NAMALWA (cell line): ENCODE data around the gene M6PR.
"Not testable (repeated sequence)": the region's sequence is repeated elsewhere in the genome, so short reads cannot be mapped to it uniquely, and the experiment has no call there.

Experiments
- DNase-seq: peaks from one replicate; pipeline ENCODE4 v3.0.0-alpha.2; 2015; ENCODE audit warnings: low spot score

M6PR gene

DNA sequence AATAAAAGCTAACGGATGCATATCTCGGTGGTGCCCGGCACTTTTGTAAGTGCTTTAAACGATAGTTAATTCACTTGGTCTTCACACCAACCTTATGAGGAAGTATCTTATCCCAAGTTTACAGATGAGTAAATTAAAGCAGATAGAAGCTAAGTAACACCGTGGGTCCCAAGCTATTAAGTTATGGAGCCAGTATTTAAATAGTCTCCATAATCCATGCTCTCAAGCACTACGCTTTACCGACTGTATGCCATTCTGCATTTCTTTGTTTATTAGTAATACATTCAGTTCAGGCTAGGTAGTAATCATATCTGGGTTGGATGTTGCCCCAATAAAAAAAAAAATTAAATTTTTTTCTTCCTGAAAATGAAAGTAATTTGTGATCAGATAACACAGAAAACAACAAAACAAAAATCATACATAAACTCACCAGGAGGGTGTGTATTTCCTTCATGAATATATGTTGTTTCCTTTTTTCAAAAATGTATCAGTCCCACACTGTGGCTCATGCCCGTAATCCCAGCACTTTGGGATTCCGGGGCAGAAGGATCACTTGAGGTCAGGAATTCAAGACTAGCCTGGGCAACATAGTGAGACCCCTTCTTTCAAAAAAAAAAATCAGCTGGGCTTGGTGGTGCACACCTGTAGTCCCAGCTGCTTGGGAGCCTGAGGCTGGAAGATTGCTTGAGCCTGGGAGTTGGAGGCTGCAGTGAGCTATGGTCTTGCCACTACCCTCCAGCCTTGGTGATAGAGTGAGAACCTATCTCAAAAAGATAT, 1.4 kb upstream of the M6PR start:
- DNase-seq = no peak

DNA sequence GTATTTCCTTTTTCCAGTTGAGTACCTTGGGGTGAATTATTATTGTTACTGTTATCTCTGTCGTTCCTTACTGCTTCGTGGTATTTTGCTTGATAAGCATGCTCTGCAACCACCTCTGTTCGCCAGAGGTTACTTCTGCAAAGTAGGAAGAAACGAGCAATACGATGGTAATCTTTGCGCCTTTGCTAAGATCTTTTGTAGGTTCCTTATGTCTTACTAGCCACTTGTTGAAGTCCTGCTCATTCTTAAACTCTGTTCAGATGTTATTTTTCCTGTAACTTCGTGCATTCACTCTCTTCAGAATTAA, 729 bp upstream of the M6PR start:
- DNase-seq = no peak

DNA sequence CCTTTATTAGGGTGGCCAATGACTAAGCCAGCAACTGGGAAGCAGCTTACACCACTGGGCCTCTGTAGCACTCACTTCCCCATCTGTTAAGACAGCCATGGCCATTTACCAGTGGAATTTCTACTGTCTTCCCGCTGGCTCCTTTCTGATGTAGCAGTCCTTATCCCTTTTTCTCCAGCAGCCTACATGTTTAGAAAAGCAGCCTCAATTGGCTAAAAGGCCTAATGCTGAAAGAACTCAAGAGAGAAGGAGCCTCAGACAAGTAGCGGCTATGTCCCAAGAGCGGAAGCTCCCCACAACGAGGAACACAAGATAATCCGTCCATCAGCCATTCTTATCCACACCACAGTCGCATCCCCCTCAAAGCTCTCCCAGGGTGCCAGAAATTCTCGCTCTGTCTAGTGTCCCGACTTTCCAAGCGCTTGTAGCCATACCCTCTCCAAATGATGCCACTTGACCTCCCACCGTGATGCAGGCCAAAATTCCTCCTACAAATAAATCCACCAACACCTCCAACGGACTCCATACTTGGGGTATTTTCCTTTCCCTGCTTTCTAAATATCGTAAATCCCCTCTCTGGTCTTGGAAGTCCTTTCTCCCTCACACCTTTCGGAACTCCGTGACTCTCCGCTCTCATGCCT, 624 bp downstream of the M6PR start:
- peak; percentile 66 for DNase-seq

DNA sequence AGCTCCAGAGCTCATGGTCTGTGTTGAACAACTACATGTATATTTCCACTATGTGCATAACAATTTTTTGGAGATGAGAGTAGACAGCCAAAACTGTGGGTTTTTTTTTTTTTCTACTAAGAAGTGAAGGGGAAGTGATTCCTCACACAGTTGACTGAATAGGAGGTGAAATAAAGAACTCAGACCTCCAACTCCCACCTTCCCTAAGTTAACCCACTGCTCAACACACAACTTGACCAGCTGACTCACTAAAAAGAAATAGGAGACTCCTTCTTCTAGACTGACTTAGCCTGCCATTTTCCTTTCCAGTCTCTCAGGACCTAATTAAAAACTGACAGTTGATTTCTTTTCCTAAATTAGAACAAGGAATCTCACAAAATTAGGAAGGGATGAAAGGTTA, 1.7 kb downstream of the M6PR start:
- DNase-seq = peak; percentile 40

DNA sequence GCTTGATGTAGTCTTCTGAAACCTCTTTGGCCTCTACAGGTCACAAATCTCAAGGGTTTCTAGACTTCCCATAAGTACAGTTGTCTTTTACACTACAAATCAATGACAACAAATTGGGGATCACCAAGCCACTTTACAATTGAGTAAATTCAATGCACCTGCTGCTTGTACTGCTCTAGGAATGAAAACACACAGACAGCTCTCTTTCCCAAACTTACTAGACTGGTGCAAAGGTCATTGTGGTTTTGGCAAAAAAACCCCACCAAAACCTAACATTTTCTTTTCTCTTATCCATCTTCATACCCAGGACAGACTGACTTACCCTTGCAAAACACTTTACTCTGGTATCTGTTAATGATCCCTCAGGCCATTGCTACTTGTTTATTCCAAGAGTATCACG, 2.7 kb downstream of the M6PR start:
- DNase-seq = no peak

DNA sequence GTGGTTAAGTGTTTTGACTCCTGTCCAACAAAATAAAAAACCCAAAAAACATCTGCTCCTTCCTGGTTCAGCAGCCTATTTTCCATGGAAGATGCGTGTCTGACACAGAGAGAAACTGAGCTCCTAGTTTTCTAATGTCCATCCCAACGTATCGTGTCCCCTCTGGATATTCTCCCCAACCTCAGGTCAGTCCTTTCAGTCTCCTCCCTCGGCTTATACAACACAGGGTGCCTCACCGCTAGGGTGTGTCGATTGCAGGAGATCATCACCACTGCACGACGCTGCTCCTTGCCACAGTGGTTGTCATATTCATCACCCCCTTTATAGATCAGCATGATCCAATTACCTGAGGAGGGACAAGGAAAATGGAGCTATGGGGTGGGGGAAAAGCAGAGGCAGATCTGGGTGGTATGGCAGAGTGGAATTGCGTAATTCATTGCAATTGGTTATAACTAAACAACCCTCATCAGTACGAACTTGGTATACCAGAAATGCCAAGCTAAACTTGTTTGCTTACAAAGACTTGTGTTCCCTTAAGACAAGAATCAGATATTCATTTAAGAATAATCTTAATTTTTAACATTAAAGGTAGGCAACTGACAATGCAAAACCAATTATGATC, 5.8 kb downstream of the M6PR start:
- no peak for DNase-seq

DNA sequence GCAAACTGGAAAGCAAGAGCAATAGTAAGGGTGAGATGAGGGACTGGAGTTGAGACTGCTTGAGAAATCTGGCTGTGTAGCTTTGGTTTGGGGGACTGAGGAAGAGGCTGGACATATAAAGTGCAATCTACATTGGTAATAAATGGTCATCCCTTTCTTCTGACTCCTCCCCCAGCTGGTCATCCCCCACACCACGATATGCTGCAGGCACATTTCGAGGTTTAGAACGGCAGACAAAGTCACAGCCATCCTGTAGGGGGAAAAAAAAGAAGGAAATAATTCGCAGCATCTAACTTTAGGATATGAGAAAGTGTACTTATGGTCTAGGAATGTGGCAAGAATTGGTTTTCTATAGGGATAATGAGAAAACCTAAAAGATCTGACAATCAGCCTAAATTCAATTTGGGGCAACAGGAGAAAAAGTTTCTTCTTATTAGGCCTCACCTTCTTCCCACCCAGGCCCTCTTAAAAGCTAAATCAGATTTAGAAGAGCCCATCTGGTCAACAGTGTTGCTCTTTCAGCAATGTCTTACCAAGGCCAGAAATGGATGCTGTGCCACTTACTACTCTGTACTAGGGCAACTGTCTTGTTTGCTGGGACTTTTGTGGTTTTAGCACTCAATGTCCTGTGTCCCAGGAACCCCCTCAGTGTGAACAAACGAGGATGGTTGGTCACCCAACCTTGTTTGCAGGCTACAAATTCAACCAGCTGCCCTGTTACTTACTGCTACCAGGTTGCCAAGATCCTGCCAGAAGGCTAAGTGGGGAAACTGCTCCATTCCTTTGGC, 7.6 kb downstream of the M6PR start:
- DNase-seq = no peak

DNA sequence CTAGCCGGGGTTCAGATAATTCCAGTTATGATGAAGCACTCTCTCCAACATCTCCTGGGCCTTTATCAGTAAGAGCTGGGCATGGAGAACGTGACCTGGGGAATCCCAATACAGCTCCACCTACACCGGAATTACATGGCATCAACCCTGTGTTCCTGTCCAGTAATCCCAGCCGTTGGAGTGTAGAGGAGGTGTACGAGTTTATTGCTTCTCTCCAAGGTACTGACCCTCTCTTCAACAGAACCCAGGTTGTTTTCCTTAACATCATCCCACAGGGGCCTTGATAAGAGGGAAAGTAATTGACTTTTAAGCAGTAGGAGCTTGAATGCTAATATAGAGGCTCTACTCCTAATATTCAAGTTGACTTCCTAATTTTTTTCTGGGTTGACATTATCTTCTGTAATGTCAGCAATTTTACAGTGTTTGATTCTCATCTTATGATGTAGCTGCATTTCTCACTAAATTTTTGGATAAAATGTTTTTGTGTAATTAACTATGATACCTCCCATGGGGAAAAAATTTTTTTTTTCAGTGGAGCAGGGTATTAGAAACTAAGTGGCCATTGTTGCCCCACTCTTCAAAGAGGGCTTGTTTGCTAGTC, 11.5 kb downstream of the M6PR start:
- not testable (repeated sequence) for DNase-seq

DNA sequence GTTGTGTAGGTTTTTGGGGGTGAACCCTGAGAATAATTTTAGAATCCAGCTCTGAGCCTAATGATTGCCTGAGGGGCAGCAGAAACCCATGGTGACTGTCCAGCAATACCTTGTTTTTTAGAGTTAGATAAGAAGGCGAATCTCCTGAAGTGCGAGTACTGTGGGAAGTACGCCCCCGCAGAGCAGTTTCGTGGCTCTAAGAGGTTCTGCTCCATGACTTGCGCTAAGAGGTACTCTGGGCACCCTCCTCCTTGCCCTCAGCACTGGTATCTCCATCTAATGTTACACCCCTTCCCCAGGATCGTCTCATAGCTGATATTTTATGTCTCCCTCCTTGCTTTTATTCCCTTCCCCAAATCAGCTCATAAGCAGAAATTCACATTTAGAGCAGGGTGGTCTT, 12.7 kb downstream of the M6PR start:
- DNase-seq = no peak

DNA sequence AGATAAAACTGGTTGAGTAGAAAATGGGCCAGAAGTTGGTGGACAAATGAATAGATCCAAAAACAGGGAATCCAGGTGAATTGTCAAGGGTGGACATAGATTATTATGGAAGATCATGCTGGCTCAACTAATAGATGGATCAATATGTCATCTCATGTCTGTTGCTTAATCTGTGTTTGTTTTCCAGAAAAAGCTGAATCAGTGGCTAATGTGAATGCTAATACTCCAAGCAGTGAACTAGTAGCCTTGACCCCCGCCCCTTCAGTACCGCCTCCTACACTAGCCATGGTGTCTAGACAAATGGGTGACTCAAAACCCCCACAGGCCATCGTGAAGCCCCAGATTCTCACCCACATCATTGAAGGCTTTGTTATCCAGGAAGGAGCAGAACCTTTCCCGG, 15.4 kb downstream of the M6PR start:
- DNase-seq = not testable (repeated sequence)

DNA sequence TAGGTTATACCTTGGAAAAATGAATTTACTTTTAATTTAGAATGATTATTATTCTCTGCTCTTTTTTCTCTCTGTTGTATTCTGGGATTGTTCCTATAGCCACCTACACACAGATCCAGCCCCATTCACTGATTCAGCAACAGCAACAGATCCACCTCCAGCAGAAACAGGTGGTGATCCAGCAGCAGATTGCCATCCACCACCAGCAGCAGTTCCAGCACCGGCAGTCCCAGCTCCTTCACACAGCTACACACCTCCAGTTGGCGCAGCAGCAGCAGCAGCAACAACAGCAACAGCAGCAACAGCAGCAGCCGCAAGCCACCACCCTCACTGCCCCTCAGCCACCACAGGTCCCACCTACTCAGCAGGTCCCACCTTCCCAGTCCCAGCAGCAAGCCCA, 17.0 kb downstream of the M6PR start:
- not testable (repeated sequence) for DNase-seq

DNA sequence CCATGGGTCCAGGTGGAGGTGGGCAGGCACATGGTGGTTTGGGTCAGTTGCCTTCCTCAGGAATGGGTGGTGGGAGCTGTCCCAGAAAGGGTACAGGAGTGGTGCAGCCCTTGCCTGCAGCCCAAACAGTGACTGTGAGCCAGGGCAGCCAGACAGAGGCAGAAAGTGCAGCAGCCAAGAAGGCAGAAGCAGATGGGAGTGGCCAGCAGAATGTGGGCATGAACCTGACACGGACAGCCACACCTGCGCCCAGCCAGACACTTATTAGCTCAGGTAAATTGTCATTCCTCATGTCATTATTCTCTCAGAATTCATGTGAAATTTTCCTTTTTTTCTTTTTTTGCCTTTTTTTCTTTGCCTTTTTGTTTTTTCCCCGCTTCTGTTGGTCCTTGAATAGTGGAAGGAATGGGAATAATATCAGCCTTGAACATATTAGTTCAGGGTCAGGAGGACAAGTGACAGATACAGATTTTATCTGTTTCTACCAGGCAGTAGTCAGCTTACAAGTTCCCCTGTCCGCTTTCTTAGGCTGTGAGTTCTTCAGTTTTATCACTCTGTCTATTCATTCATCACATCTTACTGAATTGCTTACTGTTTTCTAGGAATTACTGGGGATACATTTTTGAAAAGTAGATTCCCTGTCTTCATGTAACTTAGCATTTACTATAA, 18.7 kb downstream of the M6PR start:
- DNase-seq = not testable (repeated sequence)

DNA sequence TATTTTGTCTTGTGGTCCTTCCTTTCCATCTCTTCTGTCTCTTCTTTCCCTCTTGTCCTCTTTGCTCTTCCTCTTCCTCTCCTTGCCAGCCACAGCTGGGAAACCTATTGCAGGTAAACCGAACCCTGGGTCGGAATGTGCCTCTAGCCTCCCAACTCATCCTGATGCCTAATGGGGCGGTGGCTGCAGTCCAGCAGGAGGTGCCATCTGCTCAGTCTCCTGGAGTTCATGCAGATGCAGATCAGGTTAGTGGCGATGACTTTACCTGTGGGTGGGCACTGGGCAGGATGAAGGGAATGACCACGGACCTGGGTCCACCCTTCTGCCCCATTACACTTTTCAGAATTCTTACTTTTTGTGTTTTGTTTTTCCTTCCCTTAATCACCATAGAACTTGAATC, 26.9 kb downstream of the M6PR start:
- no peak for DNase-seq

DNA sequence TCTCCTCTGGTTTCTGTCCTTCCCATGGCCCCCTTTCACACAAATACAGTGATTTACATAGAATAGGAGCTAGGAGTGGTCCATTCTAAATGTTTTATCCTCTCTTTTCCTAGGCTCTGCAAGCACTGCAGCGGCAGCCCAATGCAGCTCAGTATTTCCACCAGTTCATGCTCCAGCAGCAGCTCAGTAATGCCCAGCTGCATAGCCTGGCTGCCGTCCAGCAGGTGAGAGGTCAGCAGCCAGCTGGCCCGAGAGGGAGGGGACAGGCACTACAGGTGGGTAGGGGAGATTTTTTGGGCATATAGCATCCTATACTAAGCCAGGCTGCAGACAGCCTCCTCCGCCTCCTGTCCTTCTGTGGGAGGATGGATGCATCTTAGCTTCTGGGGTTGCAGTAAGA, 29.8 kb downstream of the M6PR start:
- DNase-seq = not testable (repeated sequence)

DNA sequence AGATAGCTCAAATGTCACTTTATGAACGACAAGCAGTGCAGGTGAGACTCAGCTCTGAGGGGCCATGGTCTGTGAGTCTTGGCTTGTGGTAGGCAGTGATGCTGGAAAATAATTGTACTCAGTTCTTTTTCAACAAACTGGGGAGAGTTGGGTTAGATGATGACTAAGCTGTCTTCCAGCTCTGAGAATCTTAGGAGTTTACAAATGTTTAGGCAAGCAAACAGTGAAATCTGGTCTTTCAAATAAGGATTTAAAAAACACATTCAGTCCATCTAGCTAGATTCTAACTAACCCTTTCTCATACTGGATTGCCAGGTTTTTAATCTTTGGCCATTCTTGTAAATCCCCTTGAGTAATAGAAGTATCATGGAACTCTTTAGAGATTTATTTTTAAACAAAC, 31.7 kb downstream of the M6PR start:
- no peak for DNase-seq

DNA sequence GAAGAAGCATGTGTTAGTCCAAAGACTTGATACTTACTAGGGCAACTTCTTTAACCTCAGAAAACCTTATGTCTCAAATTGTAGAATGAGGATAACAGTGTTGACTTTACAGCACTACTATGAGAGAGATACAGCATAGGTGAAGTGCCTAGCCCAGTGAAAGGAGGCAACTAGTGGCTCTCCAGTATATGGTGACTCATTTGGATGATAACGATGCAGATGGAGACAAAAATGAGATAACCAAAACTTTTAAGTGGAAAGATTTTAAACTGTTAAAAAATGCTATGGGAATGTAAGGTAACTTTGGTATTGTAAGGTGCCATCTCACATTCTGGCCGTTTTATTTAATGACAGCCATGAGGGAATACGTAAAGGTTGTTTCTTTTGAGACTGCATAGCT, 32.4 kb downstream of the M6PR start:
- DNase-seq = no peak

DNA sequence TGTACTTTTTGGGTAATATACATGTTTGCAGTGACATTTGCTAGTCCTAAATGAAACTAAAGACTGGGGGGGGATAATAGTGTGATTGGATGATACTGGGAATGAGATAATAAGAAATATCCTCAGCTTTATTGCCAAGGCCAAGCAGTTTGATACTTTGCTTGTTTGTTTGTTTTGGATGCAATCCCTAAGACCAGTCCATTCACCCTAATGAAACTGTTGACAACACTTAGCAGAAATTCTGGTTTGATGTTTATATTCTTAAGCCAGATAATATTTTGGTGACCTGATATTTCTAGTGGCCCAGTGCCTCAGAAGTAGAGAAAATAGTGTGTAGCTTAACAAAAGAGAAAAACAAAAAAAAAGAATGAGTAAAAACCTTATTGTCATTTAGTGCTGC, 33.3 kb downstream of the M6PR start:
- no peak for DNase-seq

DNA sequence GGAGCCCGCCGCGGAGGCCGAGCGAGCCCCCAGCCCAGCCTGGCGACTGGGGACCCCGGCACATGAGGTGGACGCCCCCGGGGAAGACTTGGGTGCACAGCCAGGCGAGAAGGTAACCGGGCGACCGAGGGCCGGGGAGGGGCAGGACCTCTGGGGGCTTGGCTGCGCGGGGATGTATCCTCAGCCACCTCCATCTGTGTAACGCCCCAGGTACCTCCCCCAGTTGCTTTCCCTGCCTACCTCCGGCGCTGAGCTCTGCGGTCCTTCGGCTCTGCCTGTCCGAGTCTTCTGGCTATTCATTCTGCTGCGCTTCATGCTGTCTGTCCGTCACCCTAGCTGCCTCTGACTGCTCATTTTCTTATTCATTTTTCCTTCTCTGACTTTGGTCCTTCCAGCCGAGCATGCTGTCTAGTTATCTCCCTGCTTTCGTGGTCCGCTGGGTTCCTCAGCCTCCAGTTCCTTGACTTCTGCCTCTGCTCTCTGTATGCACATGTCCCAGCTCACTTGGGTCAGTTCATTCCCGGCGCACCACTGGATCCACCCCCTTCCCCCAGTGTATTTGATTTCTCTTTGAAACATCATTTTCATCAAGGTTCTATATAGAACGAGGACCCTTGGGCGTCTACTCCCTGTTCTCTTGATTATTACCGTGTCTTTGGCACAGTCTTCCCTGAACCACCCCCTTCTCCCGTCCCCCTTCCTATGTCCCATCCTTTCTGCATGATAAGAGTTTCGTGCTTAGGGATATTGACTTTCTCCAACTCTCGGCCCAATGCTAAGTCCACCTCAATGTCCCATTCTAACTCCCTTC, 34.5 kb downstream of the M6PR start:
- DNase-seq = peak; percentile 72

DNA sequence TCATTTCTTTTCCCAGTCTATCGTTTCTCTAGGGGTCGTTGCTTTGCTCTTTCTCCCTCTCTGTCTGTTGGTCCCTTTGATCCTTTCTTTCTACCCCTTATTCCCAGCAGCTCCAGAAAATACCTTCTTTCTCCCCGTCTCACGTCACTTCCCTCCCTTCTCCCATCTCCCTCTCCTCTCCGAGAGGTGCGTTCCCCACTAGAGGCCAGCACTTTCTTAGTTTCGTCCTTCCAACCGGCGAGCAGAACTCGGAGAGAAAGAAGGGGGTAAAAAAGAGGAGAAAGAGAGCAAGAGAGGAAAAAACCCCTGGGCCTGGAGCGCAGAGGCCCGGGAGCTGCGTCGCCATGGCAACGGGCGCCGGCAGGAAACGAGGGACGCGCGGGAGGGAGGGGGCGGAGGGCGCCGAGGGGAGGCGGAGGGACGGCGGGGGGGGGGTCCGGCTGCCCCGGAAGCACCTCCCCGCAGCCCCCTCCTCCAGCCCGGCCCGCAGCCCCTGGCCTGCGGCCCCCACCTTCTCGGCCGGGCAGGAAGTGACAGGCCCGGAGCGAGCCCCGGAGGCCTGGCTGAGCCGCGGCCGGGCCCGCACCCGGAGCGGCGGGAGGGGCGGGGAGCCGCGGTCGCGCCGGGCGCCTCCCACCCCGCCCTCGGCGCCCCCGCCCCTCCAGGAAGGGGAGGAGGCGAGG, 35.3 kb downstream of the M6PR start, which contains the start of gene PHC1:
Gene PHC1 (plus strand): TSS at position 477 of the 683 bp plus-strand sequence. CDS start 3,169 bp downstream, outside the sequence.
- DNase-seq = peak; percentile 82

DNA sequence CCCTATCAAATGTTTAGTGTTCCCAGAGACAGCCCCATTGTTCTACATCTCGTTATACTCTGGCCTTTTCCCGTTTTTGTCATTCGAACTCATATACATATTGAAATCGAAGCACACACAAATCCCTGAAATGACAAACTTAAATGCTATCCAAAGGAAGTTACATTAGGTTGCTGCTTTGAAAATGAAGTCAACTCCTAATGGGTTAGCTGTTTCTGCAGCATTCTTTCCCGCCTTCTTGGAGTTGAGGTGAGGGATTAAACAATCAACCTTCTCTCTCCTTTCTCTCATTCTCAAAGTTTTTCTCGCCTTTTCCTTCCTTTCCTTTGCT, 35.8 kb downstream of the M6PR start:
- DNase-seq = peak; percentile 31
